GM18508 (cell line): ENCODE data around the gene INA.

ENCODE experiments used
- ATAC-seq: cut with Tn5 transposase; IDR thresholded peaks from one replicate; pipeline ENCODE4 v1.9.1; 2021; ENCODE audit warnings: moderate number of reproducible peaks; ENCODE audit not compliant: insufficient read depth, unreplicated experiment

The INA gene

GRCh38 chr10:103265717-103266329 lies 11.1 kb upstream of the INA start:
- no peak for ATAC-seq

- ATAC-seq, result no peak
These were observed 3.9 kb upstream of the INA start for GRCh38 chr10:103273041-103273441.

GRCh38 chr10:103276251-103276895 lies 565 bp upstream of the INA start:
- no peak for ATAC-seq

GRCh38 chr10:103277713-103278536 lies 987 bp downstream of the INA start:
- ATAC-seq, result no peak

- no peak for ATAC-seq
These were observed 1.5 kb downstream of the INA start for GRCh38 chr10:103278537-103278823.

GRCh38 chr10:103278862-103279298 lies 1.9 kb downstream of the INA start:
- ATAC-seq, result no peak

- no peak for ATAC-seq
These were observed 3.1 kb downstream of the INA start for GRCh38 chr10:103280031-103280430.

- no peak for ATAC-seq
These were observed 3.6 kb downstream of the INA start for GRCh38 chr10:103280506-103280905.

- no peak for ATAC-seq
These were observed 4.8 kb downstream of the INA start for GRCh38 chr10:103281753-103282152.

- ATAC-seq, result no peak
These were observed 6.0 kb downstream of the INA start for GRCh38 chr10:103282961-103283360.

GRCh38 chr10:103284170-103284569 lies 7.2 kb downstream of the INA start:
- ATAC-seq, result no peak

GRCh38 chr10:103287992-103288391 lies 11.1 kb downstream of the INA start:
- no peak for ATAC-seq

- ATAC-seq, result no peak
These were observed 14.7 kb downstream of the INA start for GRCh38 chr10:103291588-103291987.

GRCh38 chr10:103295374-103296015 lies 18.6 kb downstream of the INA start:
- no peak for ATAC-seq

GRCh38 chr10:103307594-103307993 lies 30.7 kb downstream of the INA start:
- ATAC-seq, result no peak

GRCh38 chr10:103310197-103310596 lies 33.3 kb downstream of the INA start:
- no peak for ATAC-seq

GRCh38 chr10:103316087-103316486 lies 39.1 kb downstream of the INA start:
- no peak for ATAC-seq

GRCh38 chr10:103327906-103328305 lies 51.0 kb downstream of the INA start:
- no peak for ATAC-seq

- no peak for ATAC-seq
These were observed 57.1 kb downstream of the INA start for GRCh38 chr10:103333934-103334520.

GRCh38 chr10:103334567-103334966 lies 57.6 kb downstream of the INA start:
- ATAC-seq, result no peak

GRCh38 chr10:103336370-103336769 lies 59.4 kb downstream of the INA start:
- no peak for ATAC-seq
